Right ventricle myocardium inferior (tissue), 1 donor: ENCODE results near the gene RNU5B-1. TPM values are rescaled to one million over a fixed set of nuclear protein-coding genes. Genes with fewer than 3 reads are reported as not detected.
A peak's percentile ranks its signal among the peaks of the same experiment; 100 is the strongest.
"Not testable (repeated sequence)": the region's sequence is repeated elsewhere in the genome, so short reads cannot be mapped to it uniquely, and the experiment has no call there.

Experiments
- ATAC-seq: fragments of 200-7000 bp; cut with Tn5 transposase; one replicate; pipeline ENCODE4 v1.9.1; 2020; ENCODE audit warnings: mild to moderate bottlenecking, moderate library complexity
- DNase-seq: peaks from one replicate; pipeline ENCODE4 v3.0.0; 2021; ENCODE audit errors: missing footprints
- intact Hi-C: fragments of 100-400 bp; cut with DNase I; formaldehyde crosslinking; loops from one replicate; pipeline ENCODE4 v1.11.0; 2022
- total RNA-seq: library from RNA; stranded (reverse); fragmentation: NEBNext Ultra II Directional; extraction: Animal tissue kit (Norgen Biotek cat#: 25700); gene quantifications from one replicate; pipeline ENCODE4 v1.2.1, GENCODE V29; 2021
- donor health status: DM: no; HTN: yes; CAD: no; lungs with severe emphysema.

RNU5B-1 gene
- total RNA-seq, 1 donor from 2014 or later = 25.8 TPM

DNA sequence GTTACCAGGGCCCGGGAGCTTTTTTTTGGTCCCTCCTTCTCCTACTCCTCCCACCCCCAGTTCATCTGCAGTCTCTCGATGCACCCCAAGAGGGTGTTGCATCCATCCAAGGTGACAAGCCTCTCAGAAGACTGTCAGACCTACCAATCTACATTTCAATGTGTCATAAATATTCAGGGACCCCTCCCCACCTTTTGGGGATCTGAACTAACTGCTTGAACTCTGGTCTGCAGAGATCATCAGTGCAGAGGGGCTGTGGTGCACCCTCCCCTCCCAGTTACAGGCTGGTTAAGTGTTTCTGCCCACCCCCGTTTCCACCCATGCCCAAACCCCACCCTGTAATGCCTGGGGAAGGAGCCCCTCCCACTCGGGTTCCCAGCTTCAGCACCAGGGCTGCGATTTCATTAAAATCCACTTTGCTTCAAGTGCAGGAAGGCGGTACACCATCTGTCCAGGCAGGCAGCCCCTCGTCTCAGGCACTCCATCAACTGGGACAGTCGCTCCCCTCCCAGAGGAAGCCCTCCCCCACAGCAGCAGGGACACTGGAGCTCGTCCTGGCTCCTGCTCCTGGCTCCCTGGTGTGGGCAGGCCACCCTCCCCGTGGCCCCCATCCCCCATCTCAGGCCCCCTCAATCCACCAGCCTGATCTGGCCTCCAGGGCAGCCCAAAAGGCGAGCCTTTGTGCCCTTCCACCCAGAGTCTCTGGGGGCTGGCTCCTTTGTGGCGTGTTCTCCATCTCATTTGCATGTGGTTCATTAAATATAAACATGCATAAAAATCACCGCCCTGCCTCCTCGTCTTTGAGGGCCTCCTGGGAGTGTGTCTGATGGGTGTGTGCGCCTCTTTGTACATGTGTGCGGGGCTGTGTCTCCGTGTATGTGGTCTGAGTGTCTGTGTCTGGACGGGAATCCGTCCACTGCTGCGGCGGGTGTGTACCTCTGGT, 32.3 kb downstream of the RNU5B-1 start:
- ATAC-seq = no peak
- intact Hi-C loops = no loop called here
- DNase-seq = peak; percentile 20

GRCh38 chr15:65337436-65338070, 33.1 kb downstream of the RNU5B-1 start:
- DNase-seq = peak; percentile 56
- no peak for ATAC-seq

DNA sequence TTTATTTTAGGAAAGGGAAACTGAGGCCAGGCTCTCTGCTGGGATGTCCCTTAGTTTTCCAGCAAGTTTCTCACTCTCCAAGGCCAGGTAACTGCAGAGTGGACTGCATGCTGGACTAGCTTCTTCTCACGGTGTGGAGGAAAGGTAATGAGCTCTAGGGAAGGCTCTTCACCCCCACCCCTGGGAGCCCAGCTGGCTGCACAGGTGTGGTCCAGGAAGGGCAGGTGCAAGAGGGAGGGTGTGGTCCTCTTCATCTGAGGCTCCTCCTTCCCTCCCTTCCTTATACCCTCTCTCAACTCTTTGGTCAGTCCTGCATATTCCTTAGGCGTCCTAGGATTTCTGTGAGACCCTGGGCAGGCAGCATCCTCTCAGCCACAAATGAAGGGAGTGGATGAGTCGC, 33.9 kb downstream of the RNU5B-1 start:
- no peak for DNase-seq
- intact Hi-C loops = no loop called here
- no peak for ATAC-seq

More at GRCh38 chr15:65337436-65338070, 33.1 kb downstream of the RNU5B-1 start:
- intact Hi-C loops = no loop called here

DNA sequence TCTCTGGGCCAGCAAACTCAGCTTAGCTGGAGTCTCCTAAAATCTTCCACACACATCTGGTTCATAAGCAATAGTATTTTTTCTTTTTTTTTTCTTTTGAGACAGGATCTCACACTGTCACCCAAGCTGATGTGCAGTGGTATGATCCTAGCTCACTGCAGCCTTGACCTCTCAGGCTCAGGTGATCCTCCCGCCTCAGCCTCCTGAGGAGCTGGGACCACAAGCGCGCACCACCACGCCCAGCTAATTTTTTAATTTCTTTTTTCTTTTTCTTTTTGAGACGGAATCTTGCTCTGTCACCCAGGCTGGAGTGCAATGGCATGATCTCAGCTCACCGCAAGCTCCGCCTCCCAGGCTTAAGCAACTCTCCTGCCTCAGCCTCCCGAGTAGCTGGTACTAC, 34.3 kb downstream of the RNU5B-1 start:
- DNase-seq = peak; percentile 14
- intact Hi-C loops = no loop called here
- no peak for ATAC-seq

DNA sequence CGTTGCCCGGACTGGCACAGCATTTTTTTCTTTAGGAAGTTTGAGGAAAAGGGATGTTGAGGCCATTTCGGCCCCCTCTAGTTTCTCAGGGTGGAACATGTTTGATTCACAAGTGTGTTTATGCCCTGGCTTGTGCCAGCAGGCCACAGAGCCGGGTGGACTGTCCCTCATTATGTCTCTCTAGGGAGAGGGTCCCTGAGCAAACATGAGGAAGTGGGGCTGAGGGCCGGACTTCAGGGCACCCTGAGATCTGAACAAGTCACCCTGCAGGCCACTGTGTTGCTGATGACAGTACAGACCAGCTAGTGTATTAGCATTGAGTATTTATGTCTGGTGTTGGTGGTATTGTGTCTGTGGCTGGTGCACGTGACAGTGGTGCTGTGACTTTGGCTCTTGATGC, 34.9 kb downstream of the RNU5B-1 start:
- intact Hi-C loops = no loop called here
- DNase-seq (peak; percentile 35), ATAC-seq (no peak)

- ATAC-seq = no peak
- intact Hi-C loops = no loop called here
- peak; percentile 18 for DNase-seq
Observed at GRCh38 chr15:65339920-65340319, 35.4 kb downstream of the RNU5B-1 start.

DNA sequence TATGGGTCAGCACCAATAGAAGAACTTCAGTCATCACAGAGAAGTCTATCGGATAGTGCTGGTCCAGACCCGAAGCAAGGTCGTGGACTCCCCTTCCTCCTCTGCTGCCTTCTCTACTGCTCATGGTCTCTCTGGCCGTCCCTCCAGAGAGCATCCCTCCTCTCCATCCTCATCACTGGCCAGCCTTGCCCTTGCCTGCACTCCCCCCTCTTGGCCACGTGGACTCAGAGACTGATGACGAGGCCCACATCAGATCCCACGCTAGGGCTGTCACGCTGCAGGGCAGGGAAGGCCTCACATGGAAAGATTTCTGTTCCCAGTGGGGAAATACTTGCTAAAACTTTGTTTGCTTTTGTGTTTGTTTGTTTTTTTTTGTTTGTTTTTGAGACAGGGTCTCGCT, 38.0 kb downstream of the RNU5B-1 start:
- DNase-seq = no peak
- no peak for ATAC-seq
- intact Hi-C loops = no loop called here

DNA sequence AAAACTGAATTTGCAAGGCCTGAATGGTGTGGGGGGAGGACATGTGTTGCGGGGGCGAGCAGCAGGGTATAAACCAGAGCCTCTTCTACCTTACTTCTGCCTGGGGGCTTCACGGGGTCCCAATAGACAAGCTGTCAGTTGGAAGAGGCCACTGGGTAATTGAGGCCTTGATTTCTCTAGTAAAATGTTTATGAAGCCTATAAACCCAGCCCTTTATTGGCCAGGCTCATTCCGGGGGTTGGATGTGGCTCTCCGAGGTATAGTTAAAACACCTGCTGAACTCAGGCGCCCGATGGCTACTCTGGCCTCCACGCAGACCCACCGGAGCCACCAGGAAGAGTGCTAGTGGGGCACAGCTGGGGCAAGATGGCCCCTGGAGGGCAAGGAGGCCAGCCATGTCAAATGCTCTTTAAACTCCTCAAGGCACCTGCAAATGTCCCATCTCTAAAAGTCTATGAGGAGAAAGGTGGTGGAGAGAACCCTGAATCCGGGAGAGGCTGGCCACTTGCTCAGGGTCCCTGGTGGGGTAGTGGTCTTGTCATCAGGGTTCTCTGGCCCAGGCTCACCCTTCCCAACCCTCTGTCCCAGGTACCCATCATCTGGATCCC, 39.0 kb downstream of the RNU5B-1 start:
- intact Hi-C loops = no loop called here
- ATAC-seq (no peak), DNase-seq (peak; percentile 25)

- DNase-seq (peak; percentile 7), ATAC-seq (no peak)
- intact Hi-C loops = no loop called here
Observed at GRCh38 chr15:65344214-65344913, 39.9 kb downstream of the RNU5B-1 start.

- ATAC-seq (no peak), DNase-seq (no peak)
- intact Hi-C loops = no loop called here
Observed at GRCh38 chr15:65344914-65345275, 40.4 kb downstream of the RNU5B-1 start.

GRCh38 chr15:65346856-65347598, 42.5 kb downstream of the RNU5B-1 start:
- peak; percentile 20 for DNase-seq
- ATAC-seq = no peak
- intact Hi-C loops = no loop called here

DNA sequence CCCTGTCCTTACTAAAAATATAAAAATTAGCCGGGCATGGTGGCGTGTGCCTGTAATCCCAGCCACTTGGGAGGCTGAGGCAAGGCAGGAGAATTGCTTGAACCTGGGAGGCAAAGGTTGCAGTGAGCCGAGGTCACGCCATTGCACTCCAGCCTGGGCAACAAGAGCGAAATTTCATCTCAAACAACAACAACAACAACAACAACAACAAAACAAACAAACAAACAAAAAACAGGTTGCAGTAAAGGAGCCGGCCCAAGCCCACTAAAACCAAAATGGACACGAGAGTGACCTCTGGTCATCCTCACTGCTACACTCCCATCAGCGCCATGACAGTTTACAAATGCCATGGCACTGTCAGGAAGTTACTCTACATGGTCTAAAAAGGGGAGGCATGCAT, 43.3 kb downstream of the RNU5B-1 start:
- ATAC-seq, intact Hi-C loops: not testable (repeated sequence)
- peak; percentile 27 for DNase-seq

GRCh38 chr15:65349338-65349737, 44.9 kb downstream of the RNU5B-1 start:
- intact Hi-C loops = no loop called here
- DNase-seq (no peak), ATAC-seq (no peak)

GRCh38 chr15:65351972-65352371, 47.5 kb downstream of the RNU5B-1 start:
- not testable (repeated sequence) for DNase-seq, ATAC-seq

More at GRCh38 chr15:65351972-65352371, 47.5 kb downstream of the RNU5B-1 start:
- intact Hi-C loops = not testable (repeated sequence)

Other genes with a start within 250 kb of the RNU5B-1 start
- 23.3 TPM for gene RASL12, start 236.7 kb upstream of the RNU5B-1 start, total RNA-seq
- gene KBTBD13, start 227.9 kb upstream of the RNU5B-1 start, total RNA-seq = 8.4 TPM
- 1.5 TPM for gene UBAP1L, start 189.5 kb upstream of the RNU5B-1 start, total RNA-seq
- 17.9 TPM for gene PDCD7, start 170.9 kb upstream of the RNU5B-1 start, total RNA-seq
- gene CLPX, start 119.3 kb upstream of the RNU5B-1 start, total RNA-seq = 54.6 TPM
- gene CILP, start 93.2 kb upstream of the RNU5B-1 start, total RNA-seq = 15.7 TPM
- 4.9 TPM for gene PARP16, start 17.8 kb upstream of the RNU5B-1 start, total RNA-seq
- gene RNU5A-1, start 8.6 kb upstream of the RNU5B-1 start, total RNA-seq = not detected
- 0.43 TPM for gene IGDCC3, start 73.3 kb downstream of the RNU5B-1 start, total RNA-seq
- gene IGDCC4, start 118.3 kb downstream of the RNU5B-1 start, total RNA-seq = 3.7 TPM
- 35.6 TPM for gene DPP8, start 213.0 kb downstream of the RNU5B-1 start, total RNA-seq
- 10.5 TPM for gene HACD3, start 225.8 kb downstream of the RNU5B-1 start, total RNA-seq